CD4-positive, alpha-beta T cell treated with Interleukin-15 for 1 hour (primary cell): ENCODE data around the gene MAP1S.

Experiments
- DNase-seq: peaks from one replicate; pipeline ENCODE4 v3.0.0-alpha.2; 2020

MAP1S gene

DNA sequence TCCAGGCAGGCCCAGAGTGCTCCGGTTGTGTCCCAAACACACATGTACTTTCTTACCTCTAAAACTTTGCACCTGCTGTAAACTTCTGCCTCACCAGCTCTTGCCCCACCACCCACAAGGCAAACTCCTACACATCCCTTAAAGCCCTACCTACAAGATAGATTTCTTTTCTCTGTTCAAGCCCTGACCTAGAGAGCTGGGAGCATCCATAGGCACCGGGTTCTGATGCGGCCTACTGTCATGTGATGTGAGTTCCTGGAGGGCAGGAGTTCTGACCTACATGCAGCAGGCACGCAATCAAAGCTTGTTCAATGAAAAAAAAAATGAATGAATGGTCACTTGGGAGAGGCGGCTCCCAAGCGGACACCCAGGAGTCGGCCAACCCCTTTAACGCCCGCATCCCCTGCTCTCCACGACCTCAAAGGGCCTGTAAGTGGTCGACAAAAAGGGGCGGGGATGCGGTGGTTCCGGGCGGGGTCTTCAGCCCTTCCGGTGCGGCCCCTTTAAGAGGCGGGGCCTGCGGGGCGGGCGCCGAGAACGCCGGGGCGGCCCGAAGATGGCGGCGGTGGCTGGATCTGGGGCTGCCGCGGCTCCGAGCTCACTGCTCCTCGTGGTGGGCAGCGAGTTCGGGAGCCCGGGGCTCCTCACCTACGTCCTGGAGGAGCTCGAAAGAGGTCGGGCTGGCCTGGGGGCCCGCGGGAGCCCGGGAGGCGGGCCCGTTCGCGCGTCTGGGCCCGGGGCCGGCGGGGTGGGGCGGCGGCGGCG lies at the start of gene MAP1S:
Gene MAP1S (plus strand): TSS at position 534 of the 765 bp plus-strand sequence. CDS start 23 bp downstream, at position 557.
- peak; percentile 52 for DNase-seq

- DNase-seq: peak; percentile 21
Observed at GRCh38 chr19:17671906-17672305, 47.4 kb upstream of the MAP1S start.

GRCh38 chr19:17673937-17674799 lies 45.1 kb upstream of the MAP1S start:
- no peak for DNase-seq

GRCh38 chr19:17676295-17676694 lies 43.0 kb upstream of the MAP1S start:
- DNase-seq: no peak

- DNase-seq: no peak
Observed at GRCh38 chr19:17677002-17677401, 42.3 kb upstream of the MAP1S start.

DNA sequence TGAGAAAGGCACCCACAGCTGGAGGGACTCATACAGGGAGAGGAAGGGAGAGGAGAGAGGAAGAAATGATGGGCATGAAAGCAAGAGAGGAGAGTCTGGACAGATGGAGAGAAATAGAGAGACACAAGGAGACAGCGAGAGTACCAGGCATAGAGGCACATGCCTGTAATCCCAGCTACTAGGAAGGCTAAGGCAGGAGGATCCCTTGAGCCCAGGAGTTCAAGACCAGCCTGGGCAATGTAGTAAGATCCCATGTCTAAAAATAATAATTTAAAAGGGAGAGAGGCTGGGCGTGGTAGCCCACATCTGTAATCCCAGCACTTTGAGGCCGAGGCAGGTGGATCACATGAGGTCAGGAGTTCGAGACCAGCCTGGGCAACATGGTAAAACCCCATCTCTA lies 40.4 kb upstream of the MAP1S start:
- DNase-seq: no peak

- no peak for DNase-seq
Observed at GRCh38 chr19:17679526-17680229, 39.6 kb upstream of the MAP1S start.

DNA sequence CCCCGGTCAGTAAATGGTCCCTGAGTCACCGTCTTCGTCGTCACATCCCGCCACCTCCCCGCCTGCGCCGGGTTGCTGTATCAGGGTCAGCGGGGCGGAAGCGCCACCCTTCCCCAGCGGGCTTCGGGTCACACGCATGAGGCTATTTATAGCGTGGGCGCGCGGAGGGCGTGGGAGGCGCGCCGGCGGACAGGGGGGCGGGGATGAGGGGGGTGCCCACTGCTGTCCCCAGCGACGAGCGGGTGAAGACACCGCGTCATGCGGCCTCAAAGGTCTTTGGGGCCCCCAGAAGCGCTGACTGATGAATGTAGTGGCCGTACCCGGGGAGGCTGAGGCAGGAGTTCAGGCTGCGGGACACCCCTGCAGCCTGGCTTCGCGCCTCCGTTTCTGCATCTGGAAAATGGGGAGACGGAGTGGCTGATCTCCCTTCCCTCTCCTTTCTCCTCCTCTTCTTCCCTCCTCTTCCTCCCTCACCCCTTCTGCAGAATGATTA lies 39.0 kb upstream of the MAP1S start:
- peak; percentile 83 for DNase-seq

- DNase-seq: no peak
Observed at GRCh38 chr19:17681505-17682125, 37.7 kb upstream of the MAP1S start.

DNA sequence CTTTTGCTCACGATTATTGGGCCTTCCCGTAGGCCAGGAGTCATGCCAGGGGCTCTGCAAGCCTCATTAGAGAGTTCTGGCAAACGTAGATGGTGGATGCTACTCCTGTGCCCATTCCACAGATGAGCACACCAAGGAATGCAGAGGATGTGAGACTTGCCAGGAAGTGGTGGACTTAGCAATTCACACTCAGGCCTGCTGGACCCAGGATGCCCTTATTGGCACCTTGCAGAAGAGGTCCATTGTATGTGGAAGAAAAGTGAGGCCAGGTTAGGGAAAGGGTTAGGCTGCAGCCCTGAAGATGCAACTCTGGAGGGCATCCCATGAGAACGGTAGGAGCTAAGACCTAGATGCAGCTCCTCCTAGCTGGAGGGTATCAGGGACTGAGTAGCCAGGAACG lies 37.0 kb upstream of the MAP1S start:
- no peak for DNase-seq

GRCh38 chr19:17683078-17683477 lies 36.2 kb upstream of the MAP1S start:
- no peak for DNase-seq

DNA sequence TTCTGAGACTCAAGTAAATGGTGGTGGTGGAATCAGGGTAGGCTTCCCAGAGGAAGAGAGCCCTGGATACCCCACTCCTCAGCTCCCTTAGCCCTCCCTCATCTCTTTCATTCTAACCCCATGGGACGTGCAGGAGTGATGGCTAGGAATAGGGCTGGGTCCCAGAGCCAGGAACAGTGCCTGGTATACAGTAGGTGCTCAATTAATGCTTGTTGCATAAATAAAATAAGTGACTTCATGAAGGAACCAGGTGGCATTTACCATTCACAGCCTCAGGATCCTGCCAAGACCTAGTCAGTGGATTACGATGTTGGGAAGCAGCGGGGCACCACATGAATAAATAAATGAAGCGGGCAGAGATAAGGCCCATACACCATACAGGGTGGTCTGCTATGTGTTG lies 35.0 kb upstream of the MAP1S start:
- DNase-seq: no peak

DNA sequence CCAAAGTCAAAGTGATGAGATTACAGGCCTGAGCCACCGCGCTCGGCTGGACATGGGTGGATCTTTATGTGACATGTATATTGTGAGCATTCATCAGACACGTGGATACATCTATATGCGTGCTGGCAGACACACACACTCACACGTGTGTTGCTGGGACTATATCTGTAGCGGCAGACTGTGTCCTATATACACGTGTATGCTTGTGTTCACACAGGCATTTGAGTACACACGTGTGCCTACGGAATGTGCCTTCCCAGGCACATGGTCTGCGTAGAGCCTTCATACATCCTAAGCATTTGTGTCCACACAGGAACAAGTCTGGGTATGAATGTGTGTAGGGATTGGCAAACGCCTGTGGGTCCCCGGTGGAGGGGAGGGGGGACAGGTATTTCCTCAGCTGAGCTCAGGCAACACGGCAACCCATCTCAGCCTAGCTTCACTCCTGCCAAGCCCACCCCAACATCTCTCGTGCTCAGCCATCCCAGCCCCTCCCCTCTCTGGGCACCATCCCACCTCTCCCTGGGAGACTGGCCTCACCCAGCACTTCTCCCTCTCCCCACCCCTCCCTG lies 33.7 kb upstream of the MAP1S start:
- DNase-seq: no peak

GRCh38 chr19:17686023-17686521 lies 33.2 kb upstream of the MAP1S start:
- no peak for DNase-seq

- DNase-seq: no peak
Observed at GRCh38 chr19:17686592-17687024, 32.7 kb upstream of the MAP1S start.

GRCh38 chr19:17687141-17687856 lies 32.0 kb upstream of the MAP1S start:
- DNase-seq: no peak

DNA sequence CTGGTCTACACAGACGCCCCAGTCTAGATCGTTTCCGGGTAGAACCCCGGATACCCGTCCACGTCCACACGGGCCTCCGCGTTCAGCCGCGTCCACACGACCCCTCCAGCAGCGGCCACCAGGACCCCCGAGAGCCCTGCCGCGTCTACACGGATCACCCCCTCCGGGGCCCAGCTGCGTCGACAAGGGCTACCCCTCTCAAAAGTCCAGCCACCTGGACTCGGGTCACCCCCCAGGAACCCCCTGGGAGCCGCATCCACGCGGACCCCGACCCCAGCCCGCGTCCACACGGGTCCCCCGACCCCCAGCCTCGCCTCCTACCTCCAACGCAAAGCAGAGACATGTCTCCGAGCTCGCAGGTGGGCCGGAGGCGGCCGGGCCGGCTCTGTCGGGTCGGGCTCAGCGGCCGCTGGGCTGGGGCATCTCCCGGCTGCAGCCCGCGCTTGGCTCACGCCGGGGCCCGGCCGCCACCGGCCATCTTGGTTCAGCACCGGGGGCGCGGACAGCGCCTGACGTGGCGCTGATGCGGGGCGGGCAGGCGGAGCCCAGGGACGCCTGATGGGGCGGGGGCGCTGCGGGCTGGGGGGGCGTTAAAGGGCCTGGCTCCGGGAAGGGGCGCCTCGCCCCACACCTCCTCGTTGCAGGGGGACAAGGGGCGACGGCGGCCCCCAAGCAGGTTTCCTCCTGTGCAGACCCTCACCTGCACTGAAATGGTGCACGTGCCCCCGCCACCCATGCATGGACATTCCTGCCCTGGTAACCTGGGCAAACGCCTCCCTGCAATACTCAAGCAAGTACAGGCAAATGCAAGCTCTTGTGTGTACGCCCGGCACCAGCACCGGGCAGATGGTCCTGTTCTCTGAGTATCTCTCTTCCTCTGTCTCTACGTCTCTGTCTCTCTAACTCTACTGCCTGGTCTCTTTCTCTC lies 31.2 kb upstream of the MAP1S start, which contains the start of gene UNC13A:
Gene UNC13A (minus strand): TSS at position 498 of the 928 bp plus-strand sequence. CDS start 155 bp downstream, at position 343.
- DNase-seq: no peak

- DNase-seq: no peak
Observed at GRCh38 chr19:17688853-17689595, 30.3 kb upstream of the MAP1S start.

GRCh38 chr19:17692566-17692965 lies 26.7 kb upstream of the MAP1S start:
- no peak for DNase-seq
